Measurements from ENCODE around the gene CCT4.

The CCT4 gene

DNA sequence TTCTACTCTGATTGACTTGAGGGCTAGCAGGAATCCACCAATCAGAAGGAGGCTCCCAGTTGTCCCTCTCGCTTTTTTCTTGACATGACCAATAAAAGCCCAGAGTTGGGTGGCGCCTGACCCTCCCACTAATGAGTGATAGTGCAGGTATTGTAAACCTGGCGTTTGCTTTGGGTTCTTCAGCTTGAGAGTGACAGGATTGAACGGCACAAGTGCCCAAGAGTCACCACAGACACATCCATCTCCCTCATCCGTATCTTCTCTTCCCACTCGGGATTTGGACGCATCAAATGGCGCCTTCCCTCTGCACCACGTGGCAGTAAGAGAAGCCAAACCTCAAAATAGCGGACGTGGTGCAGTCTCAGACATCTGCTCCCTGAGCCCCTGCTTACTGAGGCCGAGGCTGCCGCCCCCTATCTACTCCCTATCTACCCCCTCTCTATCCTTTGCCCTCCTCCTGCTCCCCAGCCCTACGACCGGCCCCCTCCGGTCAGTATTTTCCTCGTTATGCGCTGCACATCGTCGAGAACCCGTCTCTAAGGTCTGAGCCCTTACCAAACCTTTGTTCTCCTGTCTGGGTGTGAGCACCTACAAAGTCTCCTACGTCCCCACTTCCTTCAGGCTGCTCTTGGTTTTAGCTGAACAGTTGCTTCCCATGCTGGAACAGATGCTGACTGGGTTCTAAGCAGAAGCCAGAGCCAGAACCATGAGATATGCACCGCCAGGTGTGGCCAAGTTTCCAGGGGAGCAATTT is 33.7 kb downstream of the CCT4 start:
- Histone ChIP-seq H3K4me1 (ENCODE audit: control insufficient read depth, insufficient read depth, low read length) (no peaks in the 10 kb centered on the region), H3K9me3 (ENCODE audit: control insufficient read depth, insufficient read depth, low read depth, low read length) (no peaks in the 10 kb centered on the region), H3K36me3 (ENCODE audit: control insufficient read depth in 2 of 2, insufficient read depth in 1 of 2, low read length in 2 of 2) (no peaks in the 10 kb centered on the region; a peak in 1 of 3 replicates), H3K4me3 (ENCODE audit: low read depth, low read length) (peak overlapping the region; percentile 90), H3K27ac (ENCODE audit: extremely low read depth, low read depth, low read length) (peak overlapping the region; percentile 59)
- ChIA-PET POLR2A (interaction anchor here (0.6 to 2.2 kb wide), 6 partner anchors 8 to 90 kb away, joined by 3 to 9 read pairs (median 4); no protein-coding TSS in a partner anchor), CTCF (interaction anchor here (0.6 to 0.7 kb wide), 4 partner anchors 80 to 1367 kb away, joined by 3 to 4 read pairs (median 3); no protein-coding TSS in a partner anchor)
- TF ChIP-seq ZNF10 (tag by site-specific recombination; IDR thresholded peaks at IDR 0.05), result no peak
- 0 out of 2 replicates have a peak, but pooled peaks have one; percentile 8 for TF ChIP-seq ZNF341 (tag by site-specific recombination; IDR thresholded peaks at IDR 0.05; ENCODE audit: low read depth)
- 0 out of 2 replicates have a peak, but pooled peaks have one; percentile 56 for TF ChIP-seq TRIM28 (IDR thresholded peaks at IDR 0.05; ENCODE audit: borderline replicate concordance, low read length)
- 0 out of 2 replicates have a peak, but pooled peaks have one; percentile 28 for TF ChIP-seq IKZF3 (tag by site-specific recombination; IDR thresholded peaks at IDR 0.05)
- TF ChIP-seq BCL11A (tag by site-specific recombination; IDR thresholded peaks at IDR 0.05; ENCODE audit: low read depth), result peak; percentile 23; the same call in 1 of the 2 replicates
- peak; percentile 75 for TF ChIP-seq GLIS2 (tag by site-specific recombination; IDR thresholded peaks at IDR 0.05)
- peak; percentile 29; the same call in 1 of the 2 replicates for TF ChIP-seq KLF9 (tag by site-specific recombination; IDR thresholded peaks at IDR 0.05; ENCODE audit: low read depth)
- peak; percentile 89; the same call in 1 of the 2 replicates for TF ChIP-seq ZNF2 (tag by site-specific recombination; IDR thresholded peaks at IDR 0.05)
- no peak for TF ChIP-seq ZNF140 (tag by site-specific recombination; IDR thresholded peaks at IDR 0.05)
- TF ChIP-seq, protein P1, sequence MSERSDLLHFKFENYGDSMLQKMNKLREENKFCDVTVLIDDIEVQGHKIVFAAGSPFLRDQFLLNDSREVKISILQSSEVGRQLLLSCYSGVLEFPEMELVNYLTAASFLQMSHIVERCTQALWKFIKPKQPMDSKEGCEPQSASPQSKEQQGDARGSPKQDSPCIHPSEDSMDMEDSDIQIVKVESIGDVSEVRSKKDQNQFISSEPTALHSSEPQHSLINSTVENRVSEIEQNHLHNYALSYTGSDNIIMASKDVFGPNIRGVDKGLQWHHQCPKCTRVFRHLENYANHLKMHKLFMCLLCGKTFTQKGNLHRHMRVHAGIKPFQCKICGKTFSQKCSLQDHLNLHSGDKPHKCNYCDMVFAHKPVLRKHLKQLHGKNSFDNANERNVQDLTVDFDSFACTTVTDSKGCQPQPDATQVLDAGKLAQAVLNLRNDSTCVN (tag by site-specific recombination; optimal IDR thresholded peaks at IDR 0.05), result peak; percentile 19
- peak; percentile 28; the same call in 1 of the 2 replicates for TF ChIP-seq ZNF501 (tag by site-specific recombination; IDR thresholded peaks at IDR 0.05)
- TF ChIP-seq ZBTB17 (tag by site-specific recombination; IDR thresholded peaks at IDR 0.05), result peak; percentile 88
- TF ChIP-seq ZBTB48 (tag by site-specific recombination; IDR thresholded peaks at IDR 0.05), result peak; percentile 96
- peak; percentile 60; the same call in 1 of the 2 replicates for TF ChIP-seq WT1 (tag by site-specific recombination; IDR thresholded peaks at IDR 0.05)
- peak; percentile 69; the same call in 1 of the 2 replicates for TF ChIP-seq ZNF391 (tag by site-specific recombination; IDR thresholded peaks at IDR 0.05; ENCODE audit: borderline replicate concordance, low read depth)
- TF ChIP-seq ZNF394 (tag by site-specific recombination; IDR thresholded peaks at IDR 0.05; ENCODE audit: borderline replicate concordance), result no peak
- no peak for TF ChIP-seq GLI2 (tag by site-specific recombination; IDR thresholded peaks at IDR 0.05; ENCODE audit: borderline replicate concordance, low read depth)
- TF ChIP-seq MZF1 (tag by site-specific recombination; IDR thresholded peaks at IDR 0.05; ENCODE audit: borderline replicate concordance), result 0 out of 2 replicates have a peak, but pooled peaks have one; percentile 8
- 0 out of 2 replicates have a peak, but pooled peaks have one; percentile 30 for TF ChIP-seq ZSCAN16 (tag by site-specific recombination; IDR thresholded peaks at IDR 0.05)
- TF ChIP-seq ZNF777 (tag by site-specific recombination; IDR thresholded peaks at IDR 0.05; ENCODE audit: borderline replicate concordance), result 0 out of 2 replicates have a peak, but pooled peaks have one; percentile 33
- no peak for TF ChIP-seq ZNF48 (tag by site-specific recombination; IDR thresholded peaks at IDR 0.05)
- peak; percentile 43; the same call in 1 of the 2 replicates for TF ChIP-seq SP3 (tag by site-specific recombination; IDR thresholded peaks at IDR 0.05)
- no peak for TF ChIP-seq ZNF560 (tag by site-specific recombination; IDR thresholded peaks at IDR 0.05; ENCODE audit: borderline replicate concordance)
- no peak for TF ChIP-seq ZNF558 (tag by site-specific recombination; IDR thresholded peaks at IDR 0.05)
- TF ChIP-seq, protein P2, sequence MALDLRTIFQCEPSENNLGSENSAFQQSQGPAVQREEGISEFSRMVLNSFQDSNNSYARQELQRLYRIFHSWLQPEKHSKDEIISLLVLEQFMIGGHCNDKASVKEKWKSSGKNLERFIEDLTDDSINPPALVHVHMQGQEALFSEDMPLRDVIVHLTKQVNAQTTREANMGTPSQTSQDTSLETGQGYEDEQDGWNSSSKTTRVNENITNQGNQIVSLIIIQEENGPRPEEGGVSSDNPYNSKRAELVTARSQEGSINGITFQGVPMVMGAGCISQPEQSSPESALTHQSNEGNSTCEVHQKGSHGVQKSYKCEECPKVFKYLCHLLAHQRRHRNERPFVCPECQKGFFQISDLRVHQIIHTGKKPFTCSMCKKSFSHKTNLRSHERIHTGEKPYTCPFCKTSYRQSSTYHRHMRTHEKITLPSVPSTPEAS (tag by site-specific recombination; IDR thresholded peaks at IDR 0.05), result no peak
- TF ChIP-seq, protein P3, sequence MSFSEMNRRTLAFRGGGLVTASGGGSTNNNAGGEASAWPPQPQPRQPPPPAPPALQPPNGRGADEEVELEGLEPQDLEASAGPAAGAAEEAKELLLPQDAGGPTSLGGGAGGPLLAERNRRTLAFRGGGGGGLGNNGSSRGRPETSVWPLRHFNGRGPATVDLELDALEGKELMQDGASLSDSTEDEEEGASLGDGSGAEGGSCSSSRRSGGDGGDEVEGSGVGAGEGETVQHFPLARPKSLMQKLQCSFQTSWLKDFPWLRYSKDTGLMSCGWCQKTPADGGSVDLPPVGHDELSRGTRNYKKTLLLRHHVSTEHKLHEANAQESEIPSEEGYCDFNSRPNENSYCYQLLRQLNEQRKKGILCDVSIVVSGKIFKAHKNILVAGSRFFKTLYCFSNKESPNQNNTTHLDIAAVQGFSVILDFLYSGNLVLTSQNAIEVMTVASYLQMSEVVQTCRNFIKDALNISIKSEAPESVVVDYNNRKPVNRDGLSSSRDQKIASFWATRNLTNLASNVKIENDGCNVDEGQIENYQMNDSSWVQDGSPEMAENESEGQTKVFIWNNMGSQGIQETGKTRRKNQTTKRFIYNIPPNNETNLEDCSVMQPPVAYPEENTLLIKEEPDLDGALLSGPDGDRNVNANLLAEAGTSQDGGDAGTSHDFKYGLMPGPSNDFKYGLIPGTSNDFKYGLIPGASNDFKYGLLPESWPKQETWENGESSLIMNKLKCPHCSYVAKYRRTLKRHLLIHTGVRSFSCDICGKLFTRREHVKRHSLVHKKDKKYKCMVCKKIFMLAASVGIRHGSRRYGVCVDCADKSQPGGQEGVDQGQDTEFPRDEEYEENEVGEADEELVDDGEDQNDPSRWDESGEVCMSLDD (tag by site-specific recombination; IDR thresholded peaks at IDR 0.05), result peak; percentile 50; the same call in 1 of the 2 replicates
- no peak for TF ChIP-seq ZNF114 (tag by site-specific recombination; IDR thresholded peaks at IDR 0.05)
- no peak for TF ChIP-seq ZNF426 (tag by site-specific recombination; IDR thresholded peaks at IDR 0.05)
- TF ChIP-seq ZNF146 (tag by site-specific recombination; IDR thresholded peaks at IDR 0.05), result no peak
- no peak for TF ChIP-seq ZNF169 (tag by site-specific recombination; IDR thresholded peaks at IDR 0.05)
- TF ChIP-seq, protein P4, sequence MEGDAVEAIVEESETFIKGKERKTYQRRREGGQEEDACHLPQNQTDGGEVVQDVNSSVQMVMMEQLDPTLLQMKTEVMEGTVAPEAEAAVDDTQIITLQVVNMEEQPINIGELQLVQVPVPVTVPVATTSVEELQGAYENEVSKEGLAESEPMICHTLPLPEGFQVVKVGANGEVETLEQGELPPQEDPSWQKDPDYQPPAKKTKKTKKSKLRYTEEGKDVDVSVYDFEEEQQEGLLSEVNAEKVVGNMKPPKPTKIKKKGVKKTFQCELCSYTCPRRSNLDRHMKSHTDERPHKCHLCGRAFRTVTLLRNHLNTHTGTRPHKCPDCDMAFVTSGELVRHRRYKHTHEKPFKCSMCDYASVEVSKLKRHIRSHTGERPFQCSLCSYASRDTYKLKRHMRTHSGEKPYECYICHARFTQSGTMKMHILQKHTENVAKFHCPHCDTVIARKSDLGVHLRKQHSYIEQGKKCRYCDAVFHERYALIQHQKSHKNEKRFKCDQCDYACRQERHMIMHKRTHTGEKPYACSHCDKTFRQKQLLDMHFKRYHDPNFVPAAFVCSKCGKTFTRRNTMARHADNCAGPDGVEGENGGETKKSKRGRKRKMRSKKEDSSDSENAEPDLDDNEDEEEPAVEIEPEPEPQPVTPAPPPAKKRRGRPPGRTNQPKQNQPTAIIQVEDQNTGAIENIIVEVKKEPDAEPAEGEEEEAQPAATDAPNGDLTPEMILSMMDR (tag by site-specific recombination; IDR thresholded peaks at IDR 0.05), result peak; percentile 76

All from HEK293 (cell line).